PC-9 (cell line): ENCODE data around the gene PIK3C2G.

Source experiments
- EZH2 ChIP-seq: fragments of 200-600 bp; sonication (generic); IDR thresholded peaks from 2 replicates; pipeline ENCODE4 v1.8.0; 2017; ENCODE audit warnings: antibody characterized with exemption, low read depth
- TF ChIP-seq, protein P1 (sequence below): fragments of 200-600 bp; sonication (generic); conservative IDR thresholded peaks from 2 replicates; pipeline ENCODE4 v1.6.1; 2017; ENCODE audit warnings: mixed run types, antibody characterized with exemption, mild to moderate bottlenecking, moderate library complexity

DNA sequence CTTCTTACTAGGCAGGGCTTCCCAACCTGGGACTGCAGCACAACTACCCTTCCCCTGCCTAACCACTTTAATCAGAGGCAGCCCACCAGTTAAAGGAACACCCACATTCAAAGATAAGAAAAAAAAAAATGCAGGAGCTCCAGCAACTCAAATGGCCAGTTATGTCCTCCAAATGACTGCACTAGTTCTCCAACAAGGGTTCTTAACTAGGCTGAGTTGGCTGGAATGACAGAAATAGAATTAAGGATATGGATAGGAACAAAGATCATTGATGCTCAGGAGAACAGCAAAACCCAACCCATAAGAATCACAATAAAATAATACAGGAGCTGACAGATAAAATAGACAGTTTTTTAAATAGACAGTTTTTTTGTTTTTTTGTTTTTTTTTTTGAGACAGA, 322.3 kb downstream of the PIK3C2G start:
- TF ChIP-seq, protein P1, sequence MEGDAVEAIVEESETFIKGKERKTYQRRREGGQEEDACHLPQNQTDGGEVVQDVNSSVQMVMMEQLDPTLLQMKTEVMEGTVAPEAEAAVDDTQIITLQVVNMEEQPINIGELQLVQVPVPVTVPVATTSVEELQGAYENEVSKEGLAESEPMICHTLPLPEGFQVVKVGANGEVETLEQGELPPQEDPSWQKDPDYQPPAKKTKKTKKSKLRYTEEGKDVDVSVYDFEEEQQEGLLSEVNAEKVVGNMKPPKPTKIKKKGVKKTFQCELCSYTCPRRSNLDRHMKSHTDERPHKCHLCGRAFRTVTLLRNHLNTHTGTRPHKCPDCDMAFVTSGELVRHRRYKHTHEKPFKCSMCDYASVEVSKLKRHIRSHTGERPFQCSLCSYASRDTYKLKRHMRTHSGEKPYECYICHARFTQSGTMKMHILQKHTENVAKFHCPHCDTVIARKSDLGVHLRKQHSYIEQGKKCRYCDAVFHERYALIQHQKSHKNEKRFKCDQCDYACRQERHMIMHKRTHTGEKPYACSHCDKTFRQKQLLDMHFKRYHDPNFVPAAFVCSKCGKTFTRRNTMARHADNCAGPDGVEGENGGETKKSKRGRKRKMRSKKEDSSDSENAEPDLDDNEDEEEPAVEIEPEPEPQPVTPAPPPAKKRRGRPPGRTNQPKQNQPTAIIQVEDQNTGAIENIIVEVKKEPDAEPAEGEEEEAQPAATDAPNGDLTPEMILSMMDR = no peak
- no peak for TF ChIP-seq EZH2
